Measurements from ENCODE around the gene RASIP1.
"Not testable (repeated sequence)": the region's sequence is repeated elsewhere in the genome, so short reads cannot be mapped to it uniquely, and the experiment has no call there.

DNA sequence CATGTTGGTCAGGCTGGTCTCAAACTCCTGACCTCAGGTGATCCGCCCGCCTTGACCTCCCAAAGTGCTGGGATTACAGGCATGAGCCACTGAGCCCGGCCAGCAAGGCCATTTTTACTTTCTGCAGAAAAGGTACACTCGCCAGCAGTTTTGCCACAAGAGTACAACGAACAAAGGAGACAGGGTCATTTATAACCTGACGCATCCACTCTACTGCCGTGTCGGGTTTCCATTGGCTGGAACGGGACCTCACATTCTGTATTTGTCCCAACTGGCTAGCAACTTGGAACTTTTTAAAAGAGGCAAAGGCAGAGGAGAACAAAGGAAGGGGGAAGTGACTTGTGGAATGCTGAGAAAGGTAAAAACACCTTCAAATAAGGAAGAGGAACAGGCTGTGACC lies 46.9 kb upstream of the RASIP1 start:
- TF ChIP-seq, protein P1, sequence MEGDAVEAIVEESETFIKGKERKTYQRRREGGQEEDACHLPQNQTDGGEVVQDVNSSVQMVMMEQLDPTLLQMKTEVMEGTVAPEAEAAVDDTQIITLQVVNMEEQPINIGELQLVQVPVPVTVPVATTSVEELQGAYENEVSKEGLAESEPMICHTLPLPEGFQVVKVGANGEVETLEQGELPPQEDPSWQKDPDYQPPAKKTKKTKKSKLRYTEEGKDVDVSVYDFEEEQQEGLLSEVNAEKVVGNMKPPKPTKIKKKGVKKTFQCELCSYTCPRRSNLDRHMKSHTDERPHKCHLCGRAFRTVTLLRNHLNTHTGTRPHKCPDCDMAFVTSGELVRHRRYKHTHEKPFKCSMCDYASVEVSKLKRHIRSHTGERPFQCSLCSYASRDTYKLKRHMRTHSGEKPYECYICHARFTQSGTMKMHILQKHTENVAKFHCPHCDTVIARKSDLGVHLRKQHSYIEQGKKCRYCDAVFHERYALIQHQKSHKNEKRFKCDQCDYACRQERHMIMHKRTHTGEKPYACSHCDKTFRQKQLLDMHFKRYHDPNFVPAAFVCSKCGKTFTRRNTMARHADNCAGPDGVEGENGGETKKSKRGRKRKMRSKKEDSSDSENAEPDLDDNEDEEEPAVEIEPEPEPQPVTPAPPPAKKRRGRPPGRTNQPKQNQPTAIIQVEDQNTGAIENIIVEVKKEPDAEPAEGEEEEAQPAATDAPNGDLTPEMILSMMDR (IDR thresholded peaks at IDR 0.05), result not testable (repeated sequence)
- TF ChIP-seq POLR2A (IDR thresholded peaks at IDR 0.05), result not testable (repeated sequence)

All from heart left ventricle (tissue), 13 donors.